Body of pancreas (tissue), 4 donors: Measurements from ENCODE around the gene MAGEB2. TPM values are rescaled to one million over a fixed set of nuclear protein-coding genes. Genes with fewer than 3 reads are reported as not detected.

ENCODE experiments used
- ATAC-seq: fragments of 150-250 bp; one replicate; pipeline ENCODE4 v1.9.1; 2016
- DNase-seq, 4 donors: peaks; one replicate each; pipeline ENCODE4 v3.0.0-alpha.2; 2019
- H3K27ac ChIP-seq, 4 donors: fragments of 200-600 bp; sonication (generic); 1 replicate in 3 of 4; 2 replicates in 1 of 4; pipeline versions ENCODE4 v1.5.1 to v1.6.1; 2016 to 2019; ENCODE audit warnings: mild to moderate bottlenecking in 1 of 4, mixed read lengths in 1 of 4, moderate library complexity in 1 of 4
- H3K27me3 ChIP-seq, 2 donors: fragments of 200-600 bp; sonication (generic); one replicate each; pipeline ENCODE4 v1.6.0; 2016; ENCODE audit warnings: mild to moderate bottlenecking in 1 of 2
- H3K36me3 ChIP-seq, 2 donors: fragments of 200-600 bp; sonication (generic); replicated peaks in 1 of 2; 2 replicates each; pipeline ENCODE4 v1.5.1; 2016; ENCODE audit warnings: low read depth in 2 of 2; ENCODE audit not compliant: insufficient read depth in 1 of 2
- H3K4me1 ChIP-seq: fragments of 200-600 bp; sonication (generic); one replicate; pipeline ENCODE4 v1.6.0; 2016
- H3K4me3 ChIP-seq, 2 donors: fragments of 200-600 bp; sonication (generic); 1 replicate in 1 of 2; 2 replicates in 1 of 2; pipeline ENCODE4 v1.5.1; 2016 to 2019
- H3K9me3 ChIP-seq, 3 donors: fragments of 200-600 bp; sonication (generic); 1 replicate in 2 of 3; 2 replicates in 1 of 3; pipeline ENCODE4 v1.5.1; 2016
- POLR2A ChIP-seq, 3 donors: fragments of 450-650 bp; IDR thresholded peaks; one replicate each; pipeline ENCODE4 v1.6.1; 2016; ENCODE audit warnings: antibody characterized with exemption in 3 of 3, mild to moderate bottlenecking in 2 of 3
- WGBS, 2 donors: methylation state at CpG; one replicate each; pipeline ENCODE4 v1.1.5; 2017; 5-methylcytosine and 5-hydroxymethylcytosine counted together
- intact Hi-C: fragments of 100-400 bp; cut with DNase I; formaldehyde crosslinking; loops from one replicate; pipeline ENCODE4 v1.15.1; 2023
- total RNA-seq, 2 donors: library from RNA; depleted of rRNA; stranded (reverse); fragments of >200 nt; gene quantifications; one replicate each; pipeline ENCODE4 v1.1.0, GENCODE V29; 2016
- TF ChIP-seq, protein P1 (sequence below), 7 experiments: fragments of 450-650 bp in 4 of 7; fragments of 200-600 bp in 3 of 7; sonication (generic) in 3 of 7; IDR thresholded peaks; one replicate each; pipeline ENCODE4 v1.5.1; 2016 to 2019; ENCODE audit warnings: antibody characterized with exemption in 7 of 7

MAGEB2 gene
- total RNA-seq, 2 donors from 2014 or later, result not detected

DNA sequence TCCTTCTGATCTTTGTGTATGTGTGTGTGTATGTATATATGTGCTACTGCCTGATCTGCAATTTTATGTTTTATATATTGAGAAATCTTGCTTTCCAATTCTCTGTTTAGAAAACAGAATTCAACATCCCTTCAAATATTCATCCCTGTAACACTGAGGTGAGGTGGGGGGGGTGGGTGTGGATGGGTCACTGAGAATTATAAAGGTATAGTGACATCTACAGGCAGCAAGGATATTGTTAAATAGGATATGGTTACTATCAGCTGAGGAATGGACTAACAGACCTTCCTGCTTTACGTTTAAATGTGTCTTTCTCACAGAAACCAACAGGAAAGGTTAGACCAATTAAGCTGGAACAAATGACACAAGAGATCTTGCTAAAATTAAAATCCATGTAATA, 19.0 kb upstream of the MAGEB2 start:
- intact Hi-C loops, result no loop called here
- ATAC-seq, result no peak
- Histone ChIP-seq H3K27me3 (no peaks in the 10 kb centered on the region), H3K27ac (no peak overlapping the region), H3K9me3 (no peaks in the 10 kb centered on the region), H3K36me3 (no peaks in the 10 kb centered on the region), H3K4me1 (no peaks in the 10 kb centered on the region), H3K4me3 (no peak overlapping the region)
- 7 to 11% methylated on average over 1 of the region's 1 CpG for WGBS, 2 donors
- no peak for DNase-seq
- TF ChIP-seq POLR2A (IDR thresholded peaks at IDR 0.05), result no peak
- TF ChIP-seq, protein P1, sequence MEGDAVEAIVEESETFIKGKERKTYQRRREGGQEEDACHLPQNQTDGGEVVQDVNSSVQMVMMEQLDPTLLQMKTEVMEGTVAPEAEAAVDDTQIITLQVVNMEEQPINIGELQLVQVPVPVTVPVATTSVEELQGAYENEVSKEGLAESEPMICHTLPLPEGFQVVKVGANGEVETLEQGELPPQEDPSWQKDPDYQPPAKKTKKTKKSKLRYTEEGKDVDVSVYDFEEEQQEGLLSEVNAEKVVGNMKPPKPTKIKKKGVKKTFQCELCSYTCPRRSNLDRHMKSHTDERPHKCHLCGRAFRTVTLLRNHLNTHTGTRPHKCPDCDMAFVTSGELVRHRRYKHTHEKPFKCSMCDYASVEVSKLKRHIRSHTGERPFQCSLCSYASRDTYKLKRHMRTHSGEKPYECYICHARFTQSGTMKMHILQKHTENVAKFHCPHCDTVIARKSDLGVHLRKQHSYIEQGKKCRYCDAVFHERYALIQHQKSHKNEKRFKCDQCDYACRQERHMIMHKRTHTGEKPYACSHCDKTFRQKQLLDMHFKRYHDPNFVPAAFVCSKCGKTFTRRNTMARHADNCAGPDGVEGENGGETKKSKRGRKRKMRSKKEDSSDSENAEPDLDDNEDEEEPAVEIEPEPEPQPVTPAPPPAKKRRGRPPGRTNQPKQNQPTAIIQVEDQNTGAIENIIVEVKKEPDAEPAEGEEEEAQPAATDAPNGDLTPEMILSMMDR (IDR thresholded peaks at IDR 0.05), result no peak

- TF ChIP-seq, protein P1 (IDR thresholded peaks at IDR 0.05), result no peak
- Histone ChIP-seq H3K27me3 (no peaks in the 10 kb centered on the region), H3K9me3 (no peaks in the 10 kb centered on the region), H3K27ac (no peak overlapping the region), H3K4me3 (no peak overlapping the region), H3K4me1 (no peaks in the 10 kb centered on the region), H3K36me3 (no peaks in the 10 kb centered on the region)
- ATAC-seq (no peak), DNase-seq (no peak)
- intact Hi-C loops, result no loop called here
- WGBS, 2 donors, result 75 to 81% methylated on average over 2 of the region's 2 CpGs
These were observed 3.2 kb upstream of the MAGEB2 start for GRCh38 chrX:30212172-30212571.

DNA sequence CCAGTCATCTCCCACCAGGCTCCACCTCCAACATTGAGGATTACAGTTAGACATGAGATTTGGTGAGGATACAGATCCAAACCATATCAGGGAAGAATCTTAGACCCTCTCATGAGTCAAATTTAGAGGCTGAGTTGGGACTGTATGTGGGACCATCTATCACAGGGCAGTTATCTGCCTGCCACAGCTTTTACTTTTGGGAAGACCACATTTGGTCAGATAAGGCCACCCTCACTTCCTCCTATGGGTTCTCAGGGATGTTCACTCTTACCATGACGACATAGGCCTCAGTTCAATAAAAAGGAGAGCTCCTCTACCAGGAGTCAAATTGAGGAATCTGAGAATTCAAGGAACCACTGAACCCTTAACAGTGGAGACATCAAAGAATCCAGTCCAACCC, 2.1 kb downstream of the MAGEB2 start:
- TF ChIP-seq, protein P1 (IDR thresholded peaks at IDR 0.05), result no peak
- no peak for TF ChIP-seq POLR2A (IDR thresholded peaks at IDR 0.05)
- Histone ChIP-seq H3K27ac (no peak overlapping the region), H3K9me3 (no peaks in the 10 kb centered on the region), H3K36me3 (no peaks in the 10 kb centered on the region), H3K27me3 (no peaks in the 10 kb centered on the region), H3K4me1 (no peaks in the 10 kb centered on the region), H3K4me3 (no peak overlapping the region)
- intact Hi-C loops, result no loop called here
- ATAC-seq (no peak), DNase-seq (no peak)
- 50 to 67% methylated on average over 1 of the region's 1 CpG for WGBS, 2 donors

DNA sequence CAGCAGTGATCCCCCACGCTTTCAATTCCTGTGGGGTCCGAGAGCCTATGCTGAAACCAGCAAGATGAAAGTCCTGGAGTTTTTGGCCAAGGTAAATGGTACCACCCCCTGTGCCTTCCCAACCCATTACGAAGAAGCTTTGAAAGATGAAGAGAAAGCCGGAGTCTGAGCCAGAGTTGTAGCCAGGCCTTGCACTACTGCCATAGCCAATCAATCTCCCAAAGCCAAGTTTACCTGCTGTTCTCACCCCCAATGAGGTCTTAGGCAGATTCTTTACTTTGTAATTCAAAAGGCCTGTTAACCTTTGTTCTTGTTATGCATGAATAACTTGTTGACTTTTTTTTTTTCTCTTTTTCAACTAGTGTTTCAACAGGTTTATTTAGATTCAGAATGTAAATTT, 4.0 kb downstream of the MAGEB2 start:
- H3K27ac ChIP-seq, result no peak overlapping the region
- no peaks in the 10 kb centered on the region for H3K4me1 ChIP-seq
- DNase-seq, result no peak
- intact Hi-C loops, result no loop called here
- TF ChIP-seq, protein P1 (IDR thresholded peaks at IDR 0.05), result no peak
- TF ChIP-seq POLR2A (IDR thresholded peaks at IDR 0.05), result no peak
- ATAC-seq, result no peak
- WGBS, 2 donors, result 69 to 71% methylated on average over 2 to 3 of the region's 4 CpGs
- H3K4me3 ChIP-seq, result no peak overlapping the region
- H3K36me3 ChIP-seq, result no peaks in the 10 kb centered on the region
- H3K9me3 ChIP-seq, result no peaks in the 10 kb centered on the region
- H3K27me3 ChIP-seq, result no peaks in the 10 kb centered on the region

- no peaks in the 10 kb centered on the region for H3K36me3 ChIP-seq
- no peak for ATAC-seq
- H3K4me3 ChIP-seq, result no peak overlapping the region
- TF ChIP-seq, protein P1 (IDR thresholded peaks at IDR 0.05), result no peak
- TF ChIP-seq POLR2A (IDR thresholded peaks at IDR 0.05), result no peak
- intact Hi-C loops, result no loop called here
- DNase-seq, result no peak
- H3K27me3 ChIP-seq, result no peaks in the 10 kb centered on the region
- 38 to 56% methylated on average over 5 of the region's 5 CpGs for WGBS, 2 donors
- no peak overlapping the region for H3K27ac ChIP-seq
- no peaks in the 10 kb centered on the region for H3K4me1 ChIP-seq
- H3K9me3 ChIP-seq, result no peaks in the 10 kb centered on the region
These were observed 5.3 kb downstream of the MAGEB2 start for GRCh38 chrX:30220661-30221060.
